GM23338 (cell line): ENCODE data around the gene PIPOX. TPM values are rescaled to one million over a fixed set of nuclear protein-coding genes. Genes with fewer than 3 reads are reported as not detected.

Source experiments
- ATAC-seq: fragments of 200-7000 bp; cut with Tn5 transposase; 3 replicates; pipeline ENCODE4 v1.9.1; 2020
- DNase-seq: peaks from one replicate; pipeline ENCODE4 v3.0.0-alpha.2; 2015; ENCODE audit warnings: low spot score
- H2AFZ ChIP-seq: fragments of 200-600 bp; sonication (generic); 2 replicates; pipeline ENCODE4 v1.8.0; 2016; ENCODE audit warnings: antibody characterized with exemption, mild to moderate bottlenecking, moderate library complexity
- H3F3A ChIP-seq: fragments of 200-600 bp; sonication (generic); replicated peaks from 2 replicates; pipeline ENCODE4 v1.8.0; 2017; ENCODE audit warnings: antibody characterized with exemption, mixed run types, low read depth
- H3K27ac ChIP-seq: fragments of 200-600 bp; sonication (generic); 2 replicates; pipeline ENCODE4 v1.6.1; 2016; ENCODE audit warnings: low read depth
- H3K27me3 ChIP-seq: fragments of 200-600 bp; sonication (generic); 2 replicates; pipeline ENCODE4 v1.8.0; 2016; ENCODE audit warnings: mild to moderate bottlenecking, mixed run types, moderate library complexity; ENCODE audit not compliant: insufficient read depth
- H3K36me3 ChIP-seq: fragments of 200-600 bp; sonication (generic); 2 replicates; pipeline ENCODE4 v1.8.0; 2016; ENCODE audit warnings: mild to moderate bottlenecking; ENCODE audit not compliant: insufficient read depth
- H3K4me1 ChIP-seq: fragments of 200-600 bp; sonication (generic); 2 replicates; pipeline ENCODE4 v1.8.0; 2016; ENCODE audit warnings: mild to moderate bottlenecking, moderate library complexity; ENCODE audit not compliant: insufficient read depth
- H3K4me2 ChIP-seq: fragments of 200-600 bp; sonication (generic); 2 replicates; pipeline ENCODE4 v1.7.1; 2017; ENCODE audit warnings: mixed run types
- H3K4me3 ChIP-seq: fragments of 200-600 bp; sonication (generic); 2 replicates; pipeline ENCODE4 v1.6.1; 2016; ENCODE audit warnings: mixed run types
- H3K79me2 ChIP-seq: fragments of 200-600 bp; sonication (generic); replicated peaks from 2 replicates; pipeline ENCODE4 v1.8.0; 2017; ENCODE audit warnings: mild to moderate bottlenecking; ENCODE audit not compliant: insufficient read depth
- H3K9me2 ChIP-seq: fragments of 200-600 bp; sonication (generic); 2 replicates; pipeline ENCODE4 v1.8.0; 2017; ENCODE audit not compliant: insufficient read depth
- H4K20me1 ChIP-seq: fragments of 200-600 bp; sonication (generic); replicated peaks from 2 replicates; pipeline ENCODE4 v1.8.0; 2017; ENCODE audit warnings: mild to moderate bottlenecking; ENCODE audit not compliant: insufficient read depth
- H3K27ac Mint-ChIP-seq: 2 replicates; pipeline ENCODE4 v1.8.0; 2020; ENCODE audit warnings: inconsistent platforms, mild to moderate bottlenecking, moderate library complexity, mixed read lengths
- H3K27me3 Mint-ChIP-seq: 3 replicates; pipeline ENCODE4 v1.8.0; 2022; ENCODE audit warnings: low read depth, mild to moderate bottlenecking, moderate library complexity, mixed read lengths, inconsistent platforms; ENCODE audit not compliant: insufficient read depth, poor library complexity
- H3K36me3 Mint-ChIP-seq: 3 replicates; pipeline ENCODE4 v1.8.0; 2021; ENCODE audit warnings: low read depth, mild to moderate bottlenecking, inconsistent platforms, moderate library complexity, mixed read lengths
- H3K4me1 Mint-ChIP-seq: 3 replicates; pipeline ENCODE4 v1.8.0; 2020; ENCODE audit warnings: mild to moderate bottlenecking, inconsistent platforms, mixed read lengths
- H3K4me3 Mint-ChIP-seq: 3 replicates; pipeline ENCODE4 v1.8.0; 2021; ENCODE audit warnings: moderate library complexity, mild to moderate bottlenecking, inconsistent platforms, mixed read lengths
- H3K9me3 Mint-ChIP-seq: 3 replicates; pipeline ENCODE4 v1.8.0; 2020; ENCODE audit warnings: moderate library complexity, mild to moderate bottlenecking, inconsistent platforms, mixed read lengths
- CREB1 ChIP-seq: fragments of 250-450 bp; sonication (Bioruptor Pico); IDR thresholded peaks from 2 replicates; pipeline ENCODE4 v1.5.0; 2020; ENCODE audit warnings: low read depth, mild to moderate bottlenecking, moderate library complexity
- CTCF ChIP-seq, 2 experiments: fragments of 200-600 bp in 1 of 2; sonication (generic) in 1 of 2; conservative IDR thresholded peaks; 2 replicates each; pipeline versions ENCODE4 v1.5.1 to v1.6.1; 2016 to 2017; ENCODE audit warnings: antibody characterized with exemption in 2 of 2, low read depth in 2 of 2, mild to moderate bottlenecking in 2 of 2, moderate library complexity in 1 of 2
- ETS1 ChIP-seq: IDR thresholded peaks from 2 replicates; pipeline ENCODE4 v1.6.1; 2016; ENCODE audit warnings: antibody characterized with exemption
- EZH2 ChIP-seq: fragments of 200-600 bp; sonication (generic); IDR thresholded peaks from one replicate; pipeline ENCODE4 v1.8.0; 2017; ENCODE audit warnings: antibody characterized with exemption, mild to moderate bottlenecking, low read depth; ENCODE audit not compliant: unreplicated experiment
- EZH2phosphoT487 ChIP-seq: fragments of 200-600 bp; sonication (generic); IDR thresholded peaks from one replicate; pipeline ENCODE4 v1.8.1; 2018; ENCODE audit warnings: antibody characterized with exemption; ENCODE audit not compliant: unreplicated experiment
- JUNB ChIP-seq: IDR thresholded peaks from one replicate; pipeline ENCODE4 v1.6.1; 2016; ENCODE audit warnings: antibody characterized with exemption; ENCODE audit not compliant: unreplicated experiment
- NANOG ChIP-seq: IDR thresholded peaks from 2 replicates; pipeline ENCODE4 v1.6.1; 2016; ENCODE audit warnings: antibody characterized with exemption, borderline replicate concordance
- POLR2AphosphoS5 ChIP-seq: IDR thresholded peaks from 2 replicates; pipeline ENCODE4 v1.6.1; 2016; ENCODE audit warnings: antibody characterized with exemption, low read depth
- REST ChIP-seq: IDR thresholded peaks from one replicate; pipeline ENCODE4 v1.6.1; 2018; ENCODE audit warnings: antibody characterized with exemption; ENCODE audit not compliant: unreplicated experiment
- STAT1 ChIP-seq: IDR thresholded peaks from one replicate; pipeline ENCODE4 v1.6.1; 2016; ENCODE audit warnings: antibody characterized with exemption; ENCODE audit not compliant: unreplicated experiment
- ZNF114 ChIP-seq: fragments of 250-450 bp; sonication (Bioruptor Pico); IDR thresholded peaks from 2 replicates; pipeline ENCODE4 v1.5.0; 2020; ENCODE audit warnings: mild to moderate bottlenecking, moderate library complexity
- ZNF331 ChIP-seq: fragments of 250-450 bp; sonication (Bioruptor Pico); IDR thresholded peaks from 2 replicates; pipeline ENCODE4 v1.5.0; 2020; ENCODE audit warnings: low read depth, mild to moderate bottlenecking, moderate library complexity
- ZNF462 ChIP-seq: fragments of 250-450 bp; sonication (Bioruptor Pico); IDR thresholded peaks from 2 replicates; pipeline ENCODE4 v1.5.0; 2020; ENCODE audit warnings: mild to moderate bottlenecking, moderate library complexity
- polyA plus RNA-seq: library from polyadenylated mRNA; unstranded; fragments of >200 nt; fragmentation: Nextera tagmentation; extraction: Ambion mirVana; gene quantifications from 2 replicates; pipeline ENCODE4 v1.2.1, GENCODE V29; 2016
- total RNA-seq: library from RNA; depleted of rRNA; stranded (reverse); fragments of >200 nt; shearing (Covaris generic); gene quantifications from 2 replicates; pipeline ENCODE4 v1.2.3, GENCODE V29; 2014

Gene PIPOX
- total and polyA plus RNA-seq, 2 experiments from 2014 or later: 22.6 to 34.6 TPM

- Histone ChIP-seq H3F3A (peaks cover 21% of the 10 kb centered on the region), H3K9me2 (no peaks in the 10 kb centered on the region), H3K4me1 (peaks cover 60% of the 10 kb centered on the region), H3K27ac (no peak overlapping the region), H3K79me2 (no peaks in the 10 kb centered on the region), H3K27me3 (peaks cover 5% of the 10 kb centered on the region; the same call in 1 of the 2 replicates), H2AFZ (0 out of 2 replicates have a peak overlapping the region, but pooled peaks have one; percentile 3), H3K4me2 (no peak overlapping the region), H3K4me3 (no peak overlapping the region), H4K20me1 (no peaks in the 10 kb centered on the region), H3K36me3 (no peaks in the 10 kb centered on the region)
- H3K4me1 Mint-ChIP-seq: peaks cover 52% of the 10 kb centered on the region
- no peak overlapping the region for H3K27ac Mint-ChIP-seq
- no peak for TF ChIP-seq EZH2
- TF ChIP-seq STAT1: no peak
- TF ChIP-seq NANOG: no peak
- TF ChIP-seq ETS1: no peak
- TF ChIP-seq REST: no peak
- no peak for TF ChIP-seq ZNF331 (CRISPR knock-in tag)
- TF ChIP-seq POLR2AphosphoS5: no peak
- TF ChIP-seq CREB1 (CRISPR knock-in tag): no peak
- no peak for TF ChIP-seq CTCF (conservative IDR thresholded peaks at IDR 0.05; ENCODE audit: low read depth in 2 of 2)
- no peak for TF ChIP-seq EZH2phosphoT487
- TF ChIP-seq ZNF114 (CRISPR knock-in tag): no peak
- TF ChIP-seq JUNB: no peak
- no peak for TF ChIP-seq ZNF462 (CRISPR knock-in tag)
- H3K27me3 Mint-ChIP-seq: peaks cover 17% of the 10 kb centered on the region
- no peaks in the 10 kb centered on the region for H3K36me3 Mint-ChIP-seq
- DNase-seq: no peak
- H3K9me3 Mint-ChIP-seq: no peaks in the 10 kb centered on the region
- no peak overlapping the region; the same call in 2 of the 3 replicates for H3K4me3 Mint-ChIP-seq
- no peak for ATAC-seq
Observed at GRCh38 chr17:29021226-29021625, 21.7 kb upstream of the PIPOX start.
